Transverse colon (tissue), 4 donors: ENCODE results near the gene CHCHD3.

Experiments
- POLR2AphosphoS5 ChIP-seq, 3 donors: sonication (generic); formaldehyde crosslinking; IDR thresholded peaks; one replicate each; pipeline ENCODE4 v1.6.1; 2016; ENCODE audit warnings: antibody characterized with exemption in 3 of 3
- TF ChIP-seq, protein P1 (sequence below), 5 experiments: fragments of 200-600 bp in 3 of 5; fragments of 450-650 bp in 2 of 5; sonication (generic) in 3 of 5; IDR thresholded peaks; 1 replicate in 2 of 5; 2 replicates in 3 of 5; pipeline ENCODE4 v1.5.1; 2016 to 2017; ENCODE audit warnings: antibody characterized with exemption in 5 of 5, inconsistent platforms in 3 of 5, mild to moderate bottlenecking in 2 of 5, moderate library complexity in 1 of 5

DNA sequence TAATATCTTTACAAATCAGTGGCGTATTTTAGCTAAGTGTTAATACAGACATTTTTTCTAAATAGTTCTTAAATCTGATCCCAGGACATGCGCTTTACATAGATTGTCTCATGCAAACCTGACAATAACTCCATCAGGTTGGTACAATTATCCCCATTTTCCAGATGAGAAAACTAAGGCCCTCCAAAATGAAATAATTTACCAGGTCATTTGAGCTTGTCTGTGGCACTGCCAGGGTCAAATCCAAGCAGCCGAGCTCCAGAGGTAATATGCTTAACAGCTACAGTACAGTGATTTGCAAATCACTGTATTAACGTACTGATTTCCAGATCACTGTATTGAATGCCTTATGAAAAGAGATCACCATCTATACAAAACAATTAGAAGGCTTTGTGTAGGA, 223.1 kb downstream of the CHCHD3 start:
- no peak for TF ChIP-seq POLR2AphosphoS5 (IDR thresholded peaks at IDR 0.05)
- TF ChIP-seq, protein P1, sequence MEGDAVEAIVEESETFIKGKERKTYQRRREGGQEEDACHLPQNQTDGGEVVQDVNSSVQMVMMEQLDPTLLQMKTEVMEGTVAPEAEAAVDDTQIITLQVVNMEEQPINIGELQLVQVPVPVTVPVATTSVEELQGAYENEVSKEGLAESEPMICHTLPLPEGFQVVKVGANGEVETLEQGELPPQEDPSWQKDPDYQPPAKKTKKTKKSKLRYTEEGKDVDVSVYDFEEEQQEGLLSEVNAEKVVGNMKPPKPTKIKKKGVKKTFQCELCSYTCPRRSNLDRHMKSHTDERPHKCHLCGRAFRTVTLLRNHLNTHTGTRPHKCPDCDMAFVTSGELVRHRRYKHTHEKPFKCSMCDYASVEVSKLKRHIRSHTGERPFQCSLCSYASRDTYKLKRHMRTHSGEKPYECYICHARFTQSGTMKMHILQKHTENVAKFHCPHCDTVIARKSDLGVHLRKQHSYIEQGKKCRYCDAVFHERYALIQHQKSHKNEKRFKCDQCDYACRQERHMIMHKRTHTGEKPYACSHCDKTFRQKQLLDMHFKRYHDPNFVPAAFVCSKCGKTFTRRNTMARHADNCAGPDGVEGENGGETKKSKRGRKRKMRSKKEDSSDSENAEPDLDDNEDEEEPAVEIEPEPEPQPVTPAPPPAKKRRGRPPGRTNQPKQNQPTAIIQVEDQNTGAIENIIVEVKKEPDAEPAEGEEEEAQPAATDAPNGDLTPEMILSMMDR (IDR thresholded peaks at IDR 0.05), result no peak
